ENCODE results near the gene CAMKK2.
A peak's percentile ranks its signal among the peaks of the same experiment; 100 is the strongest.
"Not testable (repeated sequence)": the region's sequence is repeated elsewhere in the genome, so short reads cannot be mapped to it uniquely, and the experiment has no call there.

CAMKK2 gene

GRCh38 chr12:121296618-121297434 lies at the start of gene CAMKK2:
CAMKK2 (minus strand) TSS chr12:121296709; CDS start chr12:121274526, 22,183 bp downstream.
- peak; percentile 96 for DNase-seq (ENCODE audit: low read depth, low spot score)

- DNase-seq (ENCODE audit: low read depth, low spot score) = no peak
Observed at GRCh38 chr12:121345151-121345815, 48.8 kb upstream of the CAMKK2 start.

DNA sequence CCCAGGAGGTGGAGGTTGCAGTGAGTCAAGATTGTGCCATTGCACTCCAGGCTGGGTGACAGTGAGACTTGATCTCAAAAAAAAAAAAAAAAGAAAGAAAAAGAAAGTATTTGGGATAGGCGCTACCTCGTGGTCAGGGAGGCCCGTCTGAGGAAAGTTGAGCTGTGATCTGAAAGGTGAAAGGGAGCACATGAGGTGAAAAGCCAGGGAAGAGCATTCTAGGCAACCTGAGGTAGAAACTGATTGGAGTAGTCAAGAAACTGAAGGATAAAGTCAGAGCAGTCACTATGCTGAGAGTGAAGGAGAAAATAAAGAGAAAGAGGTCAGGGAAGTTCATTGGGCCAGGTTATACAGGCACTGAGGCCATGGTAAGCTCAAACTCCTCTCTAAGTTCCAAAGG lies 48.0 kb upstream of the CAMKK2 start:
- no peak for DNase-seq (ENCODE audit: low read depth, low spot score)

DNA sequence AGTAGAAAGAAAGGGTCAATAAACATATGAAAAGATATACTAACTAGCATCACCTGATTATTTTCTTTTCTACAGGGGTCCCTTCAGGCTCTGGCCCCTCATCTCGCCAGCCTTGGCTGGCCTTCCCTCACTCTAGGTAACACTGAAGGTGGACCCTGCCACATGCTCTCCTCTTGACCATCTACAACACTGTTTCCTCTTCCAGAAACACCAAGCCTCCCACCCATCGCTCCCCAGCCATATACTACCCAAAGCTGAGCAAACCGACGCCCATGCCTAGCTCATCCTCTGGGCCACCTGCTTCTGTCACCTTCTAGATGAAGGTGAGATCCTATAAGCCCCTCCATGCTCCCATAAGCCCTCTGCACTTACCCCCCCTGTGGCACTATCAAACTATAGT lies 40.9 kb upstream of the CAMKK2 start:
- DNase-seq (ENCODE audit: low read depth, low spot score) = no peak

GRCh38 chr12:121334513-121335343 lies 38.2 kb upstream of the CAMKK2 start:
- DNase-seq (ENCODE audit: low read depth, low spot score) = peak; percentile 77

- DNase-seq (ENCODE audit: low read depth, low spot score) = no peak
Observed at GRCh38 chr12:121333747-121334146, 37.2 kb upstream of the CAMKK2 start.

- DNase-seq (ENCODE audit: low read depth, low spot score) = no peak
Observed at GRCh38 chr12:121331248-121331647, 34.7 kb upstream of the CAMKK2 start.

- no peak for DNase-seq (ENCODE audit: low read depth, low spot score)
Observed at GRCh38 chr12:121330692-121331091, 34.2 kb upstream of the CAMKK2 start.

- no peak for DNase-seq (ENCODE audit: low read depth, low spot score)
Observed at GRCh38 chr12:121330195-121330594, 33.7 kb upstream of the CAMKK2 start.

- DNase-seq (ENCODE audit: low read depth, low spot score) = no peak
Observed at GRCh38 chr12:121328620-121329019, 32.1 kb upstream of the CAMKK2 start.

DNA sequence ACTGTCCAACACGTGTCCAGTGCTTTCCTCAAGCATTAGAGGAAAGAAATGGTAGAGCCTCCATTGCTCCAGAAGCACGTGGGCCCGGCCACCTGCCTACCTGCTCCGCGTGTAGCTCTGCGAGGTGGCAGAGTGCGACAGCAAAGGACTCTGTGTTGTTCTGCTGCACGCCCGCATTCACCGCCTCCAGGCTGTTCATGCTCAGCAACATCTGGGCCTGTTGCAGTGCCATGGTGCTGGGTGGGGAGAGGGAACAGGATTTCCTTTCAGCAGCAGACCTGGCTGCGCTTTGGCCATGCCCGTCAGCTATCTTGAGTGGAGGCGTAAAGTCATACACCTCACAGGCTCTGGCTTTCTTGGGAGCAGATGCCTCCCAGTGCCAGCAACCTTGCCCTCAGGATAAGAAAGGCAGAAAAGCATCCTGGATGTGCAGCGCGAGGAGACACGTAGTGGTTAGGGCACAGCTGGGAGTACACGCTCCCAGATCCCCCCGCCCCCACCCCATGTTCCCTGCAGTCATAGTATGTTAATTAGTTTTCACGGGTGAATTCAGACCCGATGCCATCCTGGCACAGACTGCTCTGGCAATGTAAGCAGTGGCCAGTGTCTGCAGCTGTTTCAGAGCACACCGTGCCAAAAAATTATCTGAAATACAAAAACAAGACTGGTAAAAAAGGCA lies 30.6 kb upstream of the CAMKK2 start:
- DNase-seq (ENCODE audit: low read depth, low spot score) = no peak

DNA sequence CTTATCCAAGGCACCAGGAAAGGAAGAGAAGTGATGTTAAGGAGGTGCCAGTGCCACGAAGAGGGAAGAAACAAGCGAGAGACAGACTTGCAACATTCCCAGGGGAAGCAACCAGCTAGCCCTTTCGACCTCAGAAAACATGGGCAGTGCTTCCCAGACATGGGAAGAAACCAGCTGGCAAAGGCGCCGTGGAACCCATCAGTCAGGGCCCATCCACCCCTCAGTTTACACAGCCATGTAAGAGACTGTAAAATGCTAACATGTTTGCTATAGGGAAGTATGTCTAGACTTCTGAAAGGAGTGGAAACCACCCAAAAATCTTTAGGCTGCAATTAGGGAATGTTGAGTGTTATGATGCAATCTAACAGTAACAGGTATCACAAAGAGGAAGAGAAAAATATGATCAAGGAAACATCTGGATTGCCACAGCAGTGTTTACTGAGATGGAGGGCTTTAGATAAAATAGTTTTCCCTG lies 29.4 kb upstream of the CAMKK2 start:
- DNase-seq (ENCODE audit: low read depth, low spot score) = no peak

DNA sequence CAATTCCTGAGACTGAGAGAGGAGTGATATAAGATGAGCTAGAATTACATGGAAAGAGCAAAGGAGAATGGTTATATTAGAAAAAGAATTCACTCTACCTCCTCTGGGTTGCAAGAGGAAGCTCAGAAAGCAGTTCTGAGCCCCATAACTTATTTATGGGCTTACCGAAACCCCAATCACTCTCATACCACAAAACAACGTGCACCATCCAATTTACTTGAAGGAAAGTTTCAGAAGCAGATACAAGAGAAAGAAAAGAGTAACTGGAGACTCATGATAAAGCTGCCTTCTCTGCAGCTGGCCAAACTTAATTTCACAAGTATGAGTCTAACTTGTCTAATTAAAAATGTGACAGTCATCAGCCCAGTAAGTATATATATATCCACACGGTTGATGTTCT lies 27.4 kb upstream of the CAMKK2 start:
- DNase-seq (ENCODE audit: low read depth, low spot score) = no peak

GRCh38 chr12:121318121-121318520 lies 21.6 kb upstream of the CAMKK2 start:
- no peak for DNase-seq (ENCODE audit: low read depth, low spot score)

DNA sequence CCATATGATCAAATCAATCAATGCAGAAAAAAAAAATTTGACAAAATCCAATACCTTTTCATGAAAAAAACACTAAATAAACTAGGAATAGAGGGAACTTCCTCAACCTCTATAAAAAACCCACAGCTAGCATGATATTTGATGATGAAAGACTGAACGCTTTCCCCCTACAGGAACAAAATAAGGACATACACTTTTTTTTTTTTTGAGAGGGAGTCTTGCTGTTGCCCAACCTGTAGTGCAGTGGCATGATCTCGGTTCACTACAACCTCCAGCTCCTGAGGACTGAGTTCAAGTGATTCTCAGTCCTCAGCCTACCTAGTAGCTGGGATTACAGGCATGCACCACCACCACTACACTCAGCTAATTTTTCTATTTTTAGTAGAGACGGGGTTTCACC lies 17.9 kb upstream of the CAMKK2 start:
- no peak for DNase-seq (ENCODE audit: low read depth, low spot score)

DNA sequence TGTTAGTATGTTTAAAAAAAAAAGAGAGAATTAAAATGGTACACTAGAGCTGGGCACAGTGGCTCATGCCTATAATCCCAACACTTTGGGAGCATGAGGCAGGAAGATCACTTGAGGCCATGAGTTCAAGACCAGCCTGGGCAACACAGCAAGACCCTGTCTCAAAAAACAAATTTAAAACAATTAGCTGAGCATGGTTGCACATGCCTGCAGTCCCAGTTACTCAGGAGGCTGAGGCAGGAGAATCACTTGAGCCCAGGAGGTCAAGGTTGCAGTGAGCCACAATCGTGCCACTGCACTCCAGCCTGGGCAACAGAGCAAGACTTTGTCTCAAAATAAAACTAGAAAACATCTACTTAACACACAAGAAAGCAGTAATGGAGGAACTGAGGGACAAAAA lies 13.7 kb upstream of the CAMKK2 start:
- not testable (repeated sequence) for DNase-seq (ENCODE audit: low read depth, low spot score)

DNA sequence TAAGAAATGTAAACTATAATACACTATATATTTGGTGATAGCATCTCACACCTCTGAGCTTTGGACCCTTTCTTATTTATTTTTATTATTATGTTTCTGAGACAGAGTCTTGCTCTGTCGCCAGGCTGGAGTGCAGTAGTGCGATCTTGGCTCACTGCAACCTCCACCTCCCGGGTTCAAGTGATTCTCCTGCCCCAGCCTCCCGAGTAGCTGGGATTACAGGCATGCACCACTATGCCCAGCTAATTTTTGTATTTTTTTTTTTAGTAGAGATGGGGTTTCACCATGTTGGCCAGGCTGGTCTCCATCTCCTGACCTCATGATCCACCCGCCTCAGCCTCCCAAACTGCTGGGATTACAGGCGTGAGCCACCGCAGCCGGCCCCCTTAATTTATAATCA lies 10.9 kb upstream of the CAMKK2 start:
- DNase-seq (ENCODE audit: low read depth, low spot score) = not testable (repeated sequence)

DNA sequence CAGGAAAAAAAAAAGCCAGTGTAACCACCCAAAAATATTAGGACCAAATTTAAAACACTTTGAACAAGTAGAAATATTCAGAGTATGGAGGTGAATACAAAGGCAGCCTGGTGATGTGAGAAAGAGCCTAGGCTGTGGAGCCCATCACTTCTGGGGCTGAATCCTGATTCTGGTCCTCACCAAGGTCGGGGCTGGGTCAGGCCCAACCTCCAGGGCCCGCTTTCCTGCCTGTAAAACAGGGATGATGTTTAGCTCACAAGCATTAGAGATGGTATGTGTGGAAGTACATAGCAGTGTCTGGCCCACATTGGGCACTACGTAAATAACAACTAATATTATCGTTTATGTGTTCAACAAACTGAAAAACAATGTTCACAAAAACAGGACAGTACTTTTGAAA lies 7.8 kb upstream of the CAMKK2 start:
- DNase-seq (ENCODE audit: low read depth, low spot score) = no peak

GRCh38 chr12:121301876-121302275 lies 5.4 kb upstream of the CAMKK2 start:
- no peak for DNase-seq (ENCODE audit: low read depth, low spot score)

DNA sequence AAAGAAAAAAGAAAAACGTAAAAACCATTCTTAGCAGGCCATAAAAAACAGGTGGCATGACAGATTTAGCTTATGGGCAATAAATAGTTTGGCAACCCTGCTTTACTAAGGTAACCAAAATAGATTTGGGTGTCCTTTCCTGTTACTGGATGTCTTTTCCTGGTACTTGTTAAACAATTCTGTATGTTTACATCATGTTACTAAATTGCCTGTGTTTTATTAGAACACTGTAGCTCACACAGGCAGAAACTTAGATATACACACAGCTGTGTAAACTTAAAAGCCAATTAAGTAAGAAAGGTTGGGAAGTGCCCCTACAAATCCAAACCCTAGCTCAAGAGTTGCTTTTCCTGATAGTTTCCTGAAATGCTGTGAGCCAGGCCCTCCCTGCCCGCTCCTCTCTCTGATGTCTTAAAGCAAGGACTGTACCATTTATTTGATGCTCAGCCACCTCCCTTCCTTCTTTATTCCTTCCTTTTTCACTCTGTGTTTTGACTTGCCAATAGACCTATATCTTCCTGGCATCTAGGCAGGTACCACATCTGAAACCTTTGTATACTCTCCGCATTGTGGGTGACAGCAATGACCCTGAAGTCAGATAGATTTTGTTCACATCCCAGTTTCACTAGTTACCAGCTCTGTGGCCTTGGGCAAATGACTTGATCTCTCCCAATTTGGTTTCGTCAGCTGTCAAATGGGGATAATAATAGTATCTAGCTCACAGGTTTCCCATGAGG lies 3.7 kb upstream of the CAMKK2 start:
- no peak for DNase-seq (ENCODE audit: low read depth, low spot score)

DNA sequence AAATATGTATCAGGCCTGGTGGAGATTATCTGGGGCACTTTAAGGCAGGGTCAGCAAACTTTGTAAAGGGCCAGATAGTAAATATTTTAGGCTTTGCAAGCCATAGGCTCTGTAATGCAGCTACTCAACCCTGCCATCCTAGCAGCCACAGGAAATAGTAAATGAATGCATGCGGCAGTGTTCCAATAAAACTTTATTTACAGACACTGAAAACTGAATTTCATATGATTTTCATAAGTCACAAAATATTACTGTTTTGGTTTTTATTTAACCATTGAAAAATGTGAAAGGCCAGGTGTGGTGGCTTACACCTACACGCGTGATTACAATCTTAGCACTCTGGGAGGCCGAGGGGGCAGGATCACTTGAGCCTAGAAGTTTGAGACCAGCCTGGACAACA lies 3.2 kb upstream of the CAMKK2 start:
- no peak for DNase-seq (ENCODE audit: low read depth, low spot score)
